ENCODE measurements around the gene SUSD1. TPM values are rescaled to one million over a fixed set of nuclear protein-coding genes. Genes with fewer than 3 reads are reported as not detected.
A peak's percentile ranks its signal among the peaks of the same experiment; 100 is the strongest.

SUSD1 gene
- total RNA-seq, 1 experiment from 2014 or later = 3.3 TPM

DNA sequence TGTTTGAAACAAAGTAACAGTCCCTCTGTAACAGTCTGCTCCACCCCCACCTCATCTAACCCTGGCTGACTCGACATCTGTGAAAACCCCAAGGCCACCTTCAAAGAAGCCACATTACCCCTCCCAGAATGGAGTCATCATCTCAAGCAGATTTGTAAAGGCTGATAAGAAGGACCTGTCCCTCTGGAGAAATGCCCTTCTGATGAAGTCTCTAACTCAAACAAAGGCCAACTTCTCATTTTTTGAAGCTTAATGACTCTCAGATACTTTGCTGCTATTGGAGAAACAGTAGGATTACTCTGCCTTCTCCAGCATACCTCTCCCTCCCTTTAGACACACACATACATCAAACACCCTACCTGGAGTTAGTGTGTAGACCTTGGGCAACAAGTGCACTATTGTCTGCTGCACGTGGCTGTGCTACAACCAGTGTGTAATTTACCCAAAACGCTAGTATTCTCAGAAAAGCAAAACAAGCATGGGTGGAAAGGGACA lies 5.3 kb upstream of the SUSD1 start:
- H3K36me3 ChIP-seq = no peaks in the 10 kb centered on the region
- H3K27me3 ChIP-seq = no peaks in the 10 kb centered on the region; the same call in 1 of the 2 replicates
- H3K9me3 ChIP-seq = no peaks in the 10 kb centered on the region
- DNase-seq = no peak
- no peak overlapping the region for H3K4me3 ChIP-seq

DNA sequence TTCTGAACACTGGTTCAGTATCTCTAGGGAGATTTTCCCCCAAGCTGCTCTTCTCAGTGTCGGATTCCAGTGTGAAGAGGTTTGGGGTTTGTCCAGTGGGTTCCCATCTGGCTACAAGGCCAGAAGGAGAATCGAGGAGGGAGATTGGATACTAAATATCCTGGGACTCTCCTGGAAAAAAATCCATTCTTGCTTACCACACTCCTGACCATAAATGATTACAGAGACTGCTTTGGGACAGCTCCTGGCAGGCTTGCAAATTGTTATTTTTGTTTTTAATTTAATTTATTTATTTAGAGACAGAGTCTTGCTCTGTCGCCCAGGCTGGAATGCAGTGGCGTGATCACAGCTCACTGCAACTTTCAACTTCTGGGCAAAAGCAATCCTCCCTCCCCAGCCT lies 4.7 kb upstream of the SUSD1 start:
- no peak for DNase-seq
- H3K4me3 ChIP-seq = no peak overlapping the region
- no peaks in the 10 kb centered on the region for H3K9me3 ChIP-seq
- H3K36me3 ChIP-seq = no peaks in the 10 kb centered on the region
- H3K27me3 ChIP-seq = no peaks in the 10 kb centered on the region; the same call in 1 of the 2 replicates

GRCh38 chr9:112176524-112176923 lies 1.4 kb upstream of the SUSD1 start:
- no peaks in the 10 kb centered on the region for H3K9me3 ChIP-seq
- no peak for DNase-seq
- H3K27me3 ChIP-seq = no peaks in the 10 kb centered on the region; the same call in 1 of the 2 replicates
- H3K36me3 ChIP-seq = no peaks in the 10 kb centered on the region
- H3K4me3 ChIP-seq = no peak overlapping the region

DNA sequence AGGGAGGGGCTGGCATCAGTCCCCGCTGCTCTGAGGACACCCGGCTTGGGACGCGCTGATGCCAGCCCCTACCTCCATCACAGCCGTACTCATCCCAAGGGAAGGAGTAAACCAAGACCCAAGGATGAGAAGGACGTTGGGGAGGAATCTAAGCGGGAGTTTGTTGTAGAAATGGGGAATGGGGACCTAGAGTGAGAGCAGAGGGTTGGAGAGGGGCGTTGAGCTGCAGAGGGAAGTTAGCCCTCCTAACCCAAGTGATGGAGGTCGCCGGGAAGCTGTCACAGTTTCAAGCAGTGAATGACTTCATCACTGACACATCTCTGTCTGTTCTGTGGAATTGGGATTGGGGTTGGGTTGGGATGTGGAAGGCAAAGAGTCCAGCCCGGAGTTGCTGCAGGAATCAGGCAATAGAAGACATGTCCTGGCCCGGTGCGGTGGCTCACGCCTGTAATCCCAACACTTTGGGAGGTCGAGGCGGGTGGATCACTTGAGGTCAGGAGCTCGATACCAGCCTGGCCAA lies 759 bp upstream of the SUSD1 start:
- no peaks in the 10 kb centered on the region; the same call in 1 of the 2 replicates for H3K27me3 ChIP-seq
- no peaks in the 10 kb centered on the region for H3K9me3 ChIP-seq
- no peak for DNase-seq
- H3K36me3 ChIP-seq = no peaks in the 10 kb centered on the region
- H3K4me3 ChIP-seq = no peak overlapping the region

GRCh38 chr9:112174222-112174964 lies 704 bp downstream of the SUSD1 start:
- DNase-seq = peak; percentile 69
- no peaks in the 10 kb centered on the region for H3K9me3 ChIP-seq
- peak overlapping the region; percentile 44 for H3K4me3 ChIP-seq
- no peaks in the 10 kb centered on the region; the same call in 1 of the 2 replicates for H3K27me3 ChIP-seq
- H3K36me3 ChIP-seq = no peaks in the 10 kb centered on the region

- Histone ChIP-seq H3K27me3 (no peaks in the 10 kb centered on the region; the same call in 1 of the 2 replicates), H3K4me3 (peak overlapping the region; percentile 44), H3K9me3 (no peaks in the 10 kb centered on the region), H3K36me3 (no peaks in the 10 kb centered on the region)
- DNase-seq = no peak
Observed at GRCh38 chr9:112173489-112174221, 1.4 kb downstream of the SUSD1 start.

GRCh38 chr9:112170968-112171367 lies 4.1 kb downstream of the SUSD1 start:
- no peaks in the 10 kb centered on the region for H3K9me3 ChIP-seq
- no peak for DNase-seq
- no peaks in the 10 kb centered on the region for H3K27me3 ChIP-seq
- H3K36me3 ChIP-seq = no peaks in the 10 kb centered on the region
- no peak overlapping the region for H3K4me3 ChIP-seq

GRCh38 chr9:112170235-112170634 lies 4.9 kb downstream of the SUSD1 start:
- DNase-seq = no peak
- Histone ChIP-seq H3K36me3 (no peaks in the 10 kb centered on the region), H3K9me3 (no peaks in the 10 kb centered on the region), H3K27me3 (no peaks in the 10 kb centered on the region), H3K4me3 (no peak overlapping the region)

DNA sequence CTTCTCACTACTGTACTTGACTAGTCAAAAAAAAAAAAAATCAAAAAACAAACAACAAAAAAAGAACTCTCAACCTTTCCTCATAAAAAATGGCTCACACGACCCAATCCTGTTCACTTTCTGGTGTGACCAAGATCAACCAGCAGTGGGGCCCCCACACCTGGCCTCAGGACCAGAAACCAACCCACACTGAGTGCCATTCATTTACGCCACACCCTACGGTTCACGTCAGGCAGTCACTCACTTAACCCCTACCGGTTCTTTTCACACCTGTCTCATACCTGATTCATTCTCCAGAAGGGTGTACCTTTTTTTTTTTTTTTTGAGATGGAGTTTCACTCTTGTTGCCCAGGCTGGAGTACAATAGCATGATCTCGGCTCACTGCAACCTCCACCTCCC lies 5.7 kb downstream of the SUSD1 start:
- no peaks in the 10 kb centered on the region for H3K9me3 ChIP-seq
- no peaks in the 10 kb centered on the region for H3K27me3 ChIP-seq
- DNase-seq = no peak
- no peaks in the 10 kb centered on the region for H3K36me3 ChIP-seq
- H3K4me3 ChIP-seq = no peak overlapping the region

DNA sequence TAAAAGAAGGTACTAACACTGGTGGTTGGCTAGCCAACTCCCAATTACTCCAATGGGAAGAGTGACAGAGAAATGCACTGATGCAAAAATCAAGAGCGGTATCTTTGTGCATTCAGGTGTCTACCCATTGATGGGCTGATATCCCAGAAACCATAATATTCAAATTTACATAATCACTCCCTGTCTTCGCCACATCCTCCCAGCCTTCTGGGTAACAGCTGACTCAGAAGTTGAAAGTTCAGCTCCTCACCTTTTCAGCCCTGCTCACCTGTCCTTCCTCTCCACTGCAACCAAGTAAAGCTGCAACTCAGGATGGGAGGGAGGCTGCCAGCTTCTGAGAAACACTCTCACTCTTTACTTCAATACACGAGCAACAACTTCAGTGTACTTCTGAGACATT lies 6.9 kb downstream of the SUSD1 start:
- Histone ChIP-seq H3K9me3 (no peaks in the 10 kb centered on the region), H3K27me3 (no peaks in the 10 kb centered on the region), H3K4me3 (no peak overlapping the region), H3K36me3 (no peaks in the 10 kb centered on the region)
- DNase-seq = no peak

DNA sequence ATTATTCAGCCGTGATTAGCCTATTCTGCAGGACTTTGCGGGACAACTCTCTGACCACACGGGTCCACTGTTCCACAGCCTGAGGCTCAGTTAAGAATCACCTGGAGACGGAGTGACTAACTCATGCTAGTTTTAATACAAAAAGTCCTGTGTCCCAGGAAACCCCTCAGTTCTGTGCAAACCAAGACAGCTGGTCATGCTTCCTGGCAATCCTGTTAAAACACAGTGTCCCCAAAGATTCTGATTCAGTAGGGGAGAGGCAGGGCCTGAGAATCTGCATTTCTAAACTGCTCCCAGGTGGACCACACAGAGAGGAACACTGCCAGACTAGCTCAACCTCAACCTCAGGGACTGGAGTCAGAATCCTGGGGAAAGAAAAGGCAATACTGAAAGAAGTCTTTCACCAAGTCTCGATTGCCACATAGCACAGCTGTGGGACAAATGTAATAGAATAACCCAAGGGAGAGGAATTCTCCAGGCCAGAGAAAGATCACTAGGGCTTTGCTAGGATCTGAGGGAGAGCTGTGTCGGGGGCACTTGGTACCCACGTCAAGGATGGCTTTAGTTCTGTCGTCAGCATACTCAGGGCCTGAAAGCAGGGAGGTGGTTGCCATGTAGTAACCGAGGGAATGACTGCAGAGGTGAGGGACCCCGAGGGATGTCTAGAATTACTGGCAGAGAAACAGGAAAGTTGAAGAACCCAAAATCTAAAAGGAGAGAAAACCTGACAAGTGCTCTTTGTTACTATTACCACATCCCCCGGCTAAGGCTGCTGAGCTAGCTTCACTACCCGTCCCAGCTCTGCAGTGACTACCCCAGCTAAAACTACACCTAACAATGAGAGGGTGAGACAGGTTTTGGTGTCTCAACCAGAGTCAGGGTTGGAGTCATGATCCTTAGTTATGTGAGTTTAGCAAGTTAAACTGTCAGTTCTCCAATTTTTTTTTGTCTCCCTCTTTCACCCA lies 8.6 kb downstream of the SUSD1 start:
- no peak overlapping the region for H3K4me3 ChIP-seq

DNA sequence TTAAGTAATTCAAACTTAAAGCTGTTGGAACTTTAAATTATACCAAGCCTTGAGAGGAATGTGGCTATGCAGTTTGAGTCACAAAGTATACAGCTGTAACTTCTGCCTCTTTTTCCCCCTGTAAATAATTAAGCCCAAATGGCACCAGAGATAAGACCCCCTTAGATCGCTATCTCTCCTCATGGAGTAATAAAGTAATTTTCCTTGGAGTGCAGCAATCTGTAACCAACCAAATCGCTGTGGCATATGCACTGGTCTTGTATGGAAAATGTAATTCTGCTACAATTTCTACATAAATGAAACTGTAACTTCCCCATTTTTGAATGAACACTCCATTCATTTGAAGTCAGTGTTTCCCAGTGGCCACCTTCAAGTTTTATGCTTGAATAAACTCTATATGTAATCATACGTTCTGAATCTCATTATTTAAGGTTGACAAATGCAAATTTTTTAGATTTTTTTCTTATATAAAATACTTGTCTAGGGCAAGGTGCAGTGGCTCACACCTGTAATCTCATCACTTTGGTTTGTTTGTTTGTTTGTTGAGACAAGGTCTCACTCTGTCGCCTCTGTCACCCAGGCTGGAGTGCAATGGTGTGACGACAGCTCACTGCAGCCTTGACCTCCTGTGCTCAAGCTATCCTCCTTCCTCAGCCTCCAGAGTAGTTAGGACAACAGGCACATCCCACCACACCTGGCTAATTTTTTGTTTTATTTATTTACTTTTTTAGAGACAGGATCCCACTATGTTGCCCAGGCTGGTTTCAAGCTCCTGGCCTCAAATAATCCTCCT lies 12.3 kb downstream of the SUSD1 start:
- DNase-seq = no peak
- Histone ChIP-seq H3K27me3 (no peaks in the 10 kb centered on the region), H3K9me3 (no peaks in the 10 kb centered on the region)

More for the DNA sequence above, 8.6 kb downstream of the SUSD1 start:
- DNase-seq = no peak
- Histone ChIP-seq H3K36me3 (no peaks in the 10 kb centered on the region), H3K27me3 (no peaks in the 10 kb centered on the region), H3K9me3 (no peaks in the 10 kb centered on the region)

GRCh38 chr9:112159781-112160180 lies 15.3 kb downstream of the SUSD1 start:
- H3K36me3 ChIP-seq = no peaks in the 10 kb centered on the region
- DNase-seq = no peak
- H3K4me3 ChIP-seq = no peak overlapping the region
- H3K9me3 ChIP-seq = no peaks in the 10 kb centered on the region
- H3K27me3 ChIP-seq = no peaks in the 10 kb centered on the region

More for the DNA sequence above, 12.3 kb downstream of the SUSD1 start:
- H3K4me3 ChIP-seq = no peak overlapping the region
- H3K36me3 ChIP-seq = no peaks in the 10 kb centered on the region

GRCh38 chr9:112158656-112159367 lies 16.3 kb downstream of the SUSD1 start:
- H3K9me3 ChIP-seq = no peaks in the 10 kb centered on the region
- DNase-seq = no peak
- no peaks in the 10 kb centered on the region for H3K27me3 ChIP-seq
- no peak overlapping the region for H3K4me3 ChIP-seq
- no peaks in the 10 kb centered on the region for H3K36me3 ChIP-seq

- H3K36me3 ChIP-seq = no peaks in the 10 kb centered on the region
- no peak overlapping the region for H3K4me3 ChIP-seq
- no peaks in the 10 kb centered on the region for H3K27me3 ChIP-seq
- DNase-seq = no peak
- H3K9me3 ChIP-seq = no peaks in the 10 kb centered on the region
Observed at GRCh38 chr9:112157961-112158360, 17.1 kb downstream of the SUSD1 start.
